Panc1 (cell line): ENCODE measurements around the gene PSMD3. TPM values are rescaled to one million over a fixed set of nuclear protein-coding genes. Genes with fewer than 3 reads are reported as not detected.
A peak's percentile ranks its signal among the peaks of the same experiment; 100 is the strongest.

Experiments used
- ATAC-seq: fragments of 200-7000 bp; cut with Tn5 transposase; 2 replicates; pipeline ENCODE4 v1.9.1; 2020; ENCODE audit warnings: mild to moderate bottlenecking, moderate library complexity
- BruUV-seq: library from RNA; stranded (reverse); fragments of 400-500 nt; replicated peaks from 2 replicates; lab custom pipeline; 2021; lab: Mats Ljungman, UMichigan
- CTCF ChIA-PET: fragments of 300-600 bp; sonication (Branson Sonifier 250); formaldehyde crosslinking; loops from one replicate; lab custom pipeline; 2022; ENCODE audit warnings: antibody characterized with exemption; lab: Charles Lee
- POLR2A ChIA-PET: fragments of 300-600 bp; sonication (Branson Sonifier 250); formaldehyde crosslinking; loops from one replicate; lab custom pipeline; 2022; ENCODE audit warnings: antibody characterized with exemption; lab: Charles Lee
- DNase-seq: peaks from one replicate; pipeline ENCODE4 v3.0.0-alpha.2; 2010; ENCODE audit warnings: low read depth, low spot score
- H3K27ac ChIP-seq: 2 replicates; pipeline ENCODE4 v1.5.1; 2011; ENCODE audit warnings: mild to moderate bottlenecking, low read length, inconsistent platforms
- H3K27me3 ChIP-seq: fragments of 200-500 bp; sonication (Bioruptor generic); 2 replicates; pipeline ENCODE4 v1.6.0; 2014; ENCODE audit warnings: low read length, inconsistent platforms; ENCODE audit not compliant: control insufficient read depth, insufficient read depth
- H3K36me3 ChIP-seq: fragments of 200-500 bp; sonication (Bioruptor generic); 2 replicates; pipeline ENCODE4 v1.5.1; 2014; ENCODE audit warnings: inconsistent platforms, mild to moderate bottlenecking, low read length, moderate library complexity; ENCODE audit not compliant: control insufficient read depth, insufficient read depth
- H3K4me1 ChIP-seq: 2 replicates; pipeline ENCODE4 v1.5.1; 2011; ENCODE audit warnings: inconsistent platforms, mild to moderate bottlenecking, low read length, moderate library complexity; ENCODE audit not compliant: control insufficient read depth, insufficient read depth
- H3K4me3 ChIP-seq, 2 experiments: 2 replicates each; pipeline ENCODE4 v1.5.1; 2011 to 2012; ENCODE audit warnings: low read depth in 2 of 2, low read length in 2 of 2, mild to moderate bottlenecking in 2 of 2, inconsistent platforms in 1 of 2, moderate library complexity in 1 of 2
- H3K9me3 ChIP-seq: fragments of 200-500 bp; sonication (Bioruptor generic); 2 replicates; pipeline ENCODE4 v1.5.1; 2014; ENCODE audit warnings: low read depth, mild to moderate bottlenecking, inconsistent platforms, low read length, moderate library complexity; ENCODE audit not compliant: control insufficient read depth, insufficient read depth
- POLR2AphosphoS5 ChIP-seq: IDR thresholded peaks from 2 replicates; pipeline ENCODE4 v1.6.1; 2012; ENCODE audit warnings: mild to moderate bottlenecking, low read depth, low read length, moderate library complexity
- SIN3A ChIP-seq: IDR thresholded peaks from 2 replicates; pipeline ENCODE4 v1.6.1; 2012; ENCODE audit warnings: low read depth, mild to moderate bottlenecking, low read length, moderate library complexity, borderline replicate concordance; ENCODE audit not compliant: insufficient read depth
- TCF7L2 ChIP-seq: IDR thresholded peaks from 2 replicates; pipeline ENCODE4 v1.6.1; 2011; ENCODE audit warnings: mild to moderate bottlenecking, low read depth, low read length, inconsistent platforms
- in situ Hi-C: cut with HindIII; loops from 2 replicates; pipeline ENCODE4 v1.10.0; 2016; ENCODE audit warnings: low sequenced_read_pairs, low pct_unique_long_range_greater_than_20kb
- intact Hi-C: fragments of 100-400 bp; cut with micrococcal nuclease; formaldehyde crosslinking; loops from one replicate; pipeline ENCODE4 v1.10.0; 2022; ENCODE audit not compliant: unreplicated experiment
- total RNA-seq: library from RNA; stranded (reverse); gene quantifications from one replicate; pipeline ENCODE4 v1.2.1, GENCODE V29; 2021; ENCODE audit not compliant: unreplicated experiment
- TF ChIP-seq, protein P1 (sequence below), 2 experiments: IDR thresholded peaks; 2 replicates each; pipeline ENCODE4 v1.6.1; 2011 to 2012; ENCODE audit warnings: low read depth in 2 of 2, control low read depth in 1 of 2, low read length in 1 of 2, mild to moderate bottlenecking in 1 of 2, moderate library complexity in 1 of 2; ENCODE audit not compliant: insufficient read depth in 1 of 2
- TF ChIP-seq, protein P2 (sequence below): fragments of 450-650 bp; IDR thresholded peaks from 2 replicates; pipeline ENCODE4 v1.5.1; 2017; ENCODE audit warnings: mild to moderate bottlenecking

PSMD3 gene
- total RNA-seq, 1 experiment from 2014 or later: 175 TPM

DNA sequence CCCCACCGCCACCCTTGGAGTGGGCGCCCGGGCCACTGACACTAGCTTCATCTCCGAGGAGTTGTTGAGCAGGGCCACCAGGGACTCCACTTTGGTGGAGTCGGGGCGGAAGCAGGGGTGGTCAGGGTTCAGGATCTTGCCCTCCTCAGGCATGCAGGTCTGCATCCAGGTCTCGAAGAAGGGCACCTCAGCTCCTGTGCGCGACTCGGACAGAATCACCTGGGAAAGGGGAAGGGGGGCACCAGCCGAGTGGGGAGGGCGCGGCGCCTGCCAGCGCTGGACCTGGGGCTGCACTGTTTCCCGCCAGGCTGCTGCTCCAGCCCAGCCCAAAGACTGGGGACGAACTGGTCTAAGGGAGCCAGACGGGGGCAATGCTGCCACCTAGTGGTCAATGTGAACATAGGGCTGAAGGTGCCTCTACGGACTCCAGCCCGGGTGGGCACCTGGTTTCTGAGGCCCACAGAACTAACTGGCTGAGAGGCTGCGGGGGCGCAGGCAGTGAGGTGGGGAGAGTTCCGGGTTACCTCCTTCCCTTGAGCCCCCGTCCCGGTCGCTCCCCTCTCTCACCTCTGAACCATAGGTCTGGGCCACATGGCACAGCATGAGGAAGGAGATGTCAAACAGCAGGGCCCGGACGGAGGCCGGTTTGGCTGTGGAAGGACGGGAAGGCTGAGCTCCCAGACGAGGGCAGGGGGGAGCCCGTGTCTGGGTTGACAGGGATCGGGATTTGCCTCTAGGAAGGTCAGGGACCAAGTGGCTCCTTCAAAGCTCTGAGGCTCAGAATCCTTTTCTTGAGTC, 46.4 kb downstream of the PSMD3 start:
- no peak overlapping the region for H3K27ac ChIP-seq
- ChIA-PET POLR2A (interaction anchor here (0.5 kb wide), 1 partner anchor 11 kb away, joined by 5 read pairs; no protein-coding TSS in a partner anchor), CTCF (interaction anchor here (0.5 to 1.2 kb wide), 5 partner anchors 21 to 47 kb away, joined by 3 to 8 read pairs (median 5); partner anchors contain the start of genes MED24 and PSMD3)
- peaks cover 2% of the 10 kb centered on the region for H3K4me1 ChIP-seq
- ATAC-seq (peak; percentile 95), DNase-seq (peak; percentile 47)
- H3K36me3 ChIP-seq: no peaks in the 10 kb centered on the region
- no peaks in the 10 kb centered on the region for H3K27me3 ChIP-seq
- H3K4me3 ChIP-seq: no peak overlapping the region
- no peaks in the 10 kb centered on the region for H3K9me3 ChIP-seq
- in situ Hi-C loops: no loop called here
- TF ChIP-seq, protein P1, sequence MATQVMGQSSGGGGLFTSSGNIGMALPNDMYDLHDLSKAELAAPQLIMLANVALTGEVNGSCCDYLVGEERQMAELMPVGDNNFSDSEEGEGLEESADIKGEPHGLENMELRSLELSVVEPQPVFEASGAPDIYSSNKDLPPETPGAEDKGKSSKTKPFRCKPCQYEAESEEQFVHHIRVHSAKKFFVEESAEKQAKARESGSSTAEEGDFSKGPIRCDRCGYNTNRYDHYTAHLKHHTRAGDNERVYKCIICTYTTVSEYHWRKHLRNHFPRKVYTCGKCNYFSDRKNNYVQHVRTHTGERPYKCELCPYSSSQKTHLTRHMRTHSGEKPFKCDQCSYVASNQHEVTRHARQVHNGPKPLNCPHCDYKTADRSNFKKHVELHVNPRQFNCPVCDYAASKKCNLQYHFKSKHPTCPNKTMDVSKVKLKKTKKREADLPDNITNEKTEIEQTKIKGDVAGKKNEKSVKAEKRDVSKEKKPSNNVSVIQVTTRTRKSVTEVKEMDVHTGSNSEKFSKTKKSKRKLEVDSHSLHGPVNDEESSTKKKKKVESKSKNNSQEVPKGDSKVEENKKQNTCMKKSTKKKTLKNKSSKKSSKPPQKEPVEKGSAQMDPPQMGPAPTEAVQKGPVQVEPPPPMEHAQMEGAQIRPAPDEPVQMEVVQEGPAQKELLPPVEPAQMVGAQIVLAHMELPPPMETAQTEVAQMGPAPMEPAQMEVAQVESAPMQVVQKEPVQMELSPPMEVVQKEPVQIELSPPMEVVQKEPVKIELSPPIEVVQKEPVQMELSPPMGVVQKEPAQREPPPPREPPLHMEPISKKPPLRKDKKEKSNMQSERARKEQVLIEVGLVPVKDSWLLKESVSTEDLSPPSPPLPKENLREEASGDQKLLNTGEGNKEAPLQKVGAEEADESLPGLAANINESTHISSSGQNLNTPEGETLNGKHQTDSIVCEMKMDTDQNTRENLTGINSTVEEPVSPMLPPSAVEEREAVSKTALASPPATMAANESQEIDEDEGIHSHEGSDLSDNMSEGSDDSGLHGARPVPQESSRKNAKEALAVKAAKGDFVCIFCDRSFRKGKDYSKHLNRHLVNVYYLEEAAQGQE (IDR thresholded peaks at IDR 0.05; ENCODE audit: insufficient read depth in 1 of 2, low read depth in 2 of 2, low read length in 1 of 2): no peak
- TF ChIP-seq, protein P2, sequence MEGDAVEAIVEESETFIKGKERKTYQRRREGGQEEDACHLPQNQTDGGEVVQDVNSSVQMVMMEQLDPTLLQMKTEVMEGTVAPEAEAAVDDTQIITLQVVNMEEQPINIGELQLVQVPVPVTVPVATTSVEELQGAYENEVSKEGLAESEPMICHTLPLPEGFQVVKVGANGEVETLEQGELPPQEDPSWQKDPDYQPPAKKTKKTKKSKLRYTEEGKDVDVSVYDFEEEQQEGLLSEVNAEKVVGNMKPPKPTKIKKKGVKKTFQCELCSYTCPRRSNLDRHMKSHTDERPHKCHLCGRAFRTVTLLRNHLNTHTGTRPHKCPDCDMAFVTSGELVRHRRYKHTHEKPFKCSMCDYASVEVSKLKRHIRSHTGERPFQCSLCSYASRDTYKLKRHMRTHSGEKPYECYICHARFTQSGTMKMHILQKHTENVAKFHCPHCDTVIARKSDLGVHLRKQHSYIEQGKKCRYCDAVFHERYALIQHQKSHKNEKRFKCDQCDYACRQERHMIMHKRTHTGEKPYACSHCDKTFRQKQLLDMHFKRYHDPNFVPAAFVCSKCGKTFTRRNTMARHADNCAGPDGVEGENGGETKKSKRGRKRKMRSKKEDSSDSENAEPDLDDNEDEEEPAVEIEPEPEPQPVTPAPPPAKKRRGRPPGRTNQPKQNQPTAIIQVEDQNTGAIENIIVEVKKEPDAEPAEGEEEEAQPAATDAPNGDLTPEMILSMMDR: peak; percentile 96
- BruUV-seq: no TSS peak
- intact Hi-C loops: no loop called here

DNA sequence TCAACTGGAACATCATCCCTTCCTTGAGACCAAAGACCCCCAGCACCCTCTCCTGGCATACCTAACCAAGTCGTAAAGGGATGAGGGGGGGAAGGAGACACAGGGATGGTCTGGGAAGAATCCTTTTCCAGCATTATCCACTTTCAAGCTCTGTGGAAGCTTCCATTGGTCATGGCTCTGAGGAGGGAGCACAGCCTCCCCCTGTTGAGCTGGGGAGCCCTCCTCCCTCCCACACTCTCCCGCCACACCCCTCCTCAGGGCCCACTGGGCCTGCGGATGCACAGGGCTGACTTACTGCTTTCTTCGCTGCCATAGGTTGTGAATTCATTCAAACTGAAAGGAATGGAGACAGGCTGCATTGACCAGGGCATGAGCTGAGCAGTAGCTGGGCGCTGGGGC, 47.0 kb downstream of the PSMD3 start:
- Histone ChIP-seq H3K9me3 (no peaks in the 10 kb centered on the region), H3K36me3 (peaks cover 3% of the 10 kb centered on the region; the same call in 1 of the 2 replicates), H3K27me3 (no peaks in the 10 kb centered on the region), H3K27ac (no peak overlapping the region), H3K4me3 (no peak overlapping the region), H3K4me1 (no peaks in the 10 kb centered on the region)
- TF ChIP-seq SIN3A (no peak), TCF7L2 (no peak), POLR2AphosphoS5 (no peak)
- TF ChIP-seq, protein P2: no peak
- TF ChIP-seq, protein P1 (IDR thresholded peaks at IDR 0.05; ENCODE audit: insufficient read depth in 1 of 2, low read depth in 2 of 2, low read length in 1 of 2): no peak
- CTCF ChIA-PET: interaction anchor here (0.6 to 1.5 kb wide), 6 partner anchors 12 to 47 kb away, joined by 3 to 8 read pairs (median 4); partner anchors contain the start of genes CSF3, MED24 and PSMD3
- in situ Hi-C loops (no loop called here), intact Hi-C loops (no loop called here)
- DNase-seq (no peak), ATAC-seq (peak; percentile 23; the same call in 1 of the 2 replicates)
- POLR2A ChIA-PET: no interaction called here
- BruUV-seq: no TSS peak
